NK-92 (cell line): Measurements from ENCODE around the gene CHI3L1.

Experiments
- DNase-seq: peaks from one replicate; lab custom pipeline; 2025; ENCODE audit not compliant: unreplicated experiment; lab: John Stamatoyannopoulos, UW

Gene CHI3L1

DNA sequence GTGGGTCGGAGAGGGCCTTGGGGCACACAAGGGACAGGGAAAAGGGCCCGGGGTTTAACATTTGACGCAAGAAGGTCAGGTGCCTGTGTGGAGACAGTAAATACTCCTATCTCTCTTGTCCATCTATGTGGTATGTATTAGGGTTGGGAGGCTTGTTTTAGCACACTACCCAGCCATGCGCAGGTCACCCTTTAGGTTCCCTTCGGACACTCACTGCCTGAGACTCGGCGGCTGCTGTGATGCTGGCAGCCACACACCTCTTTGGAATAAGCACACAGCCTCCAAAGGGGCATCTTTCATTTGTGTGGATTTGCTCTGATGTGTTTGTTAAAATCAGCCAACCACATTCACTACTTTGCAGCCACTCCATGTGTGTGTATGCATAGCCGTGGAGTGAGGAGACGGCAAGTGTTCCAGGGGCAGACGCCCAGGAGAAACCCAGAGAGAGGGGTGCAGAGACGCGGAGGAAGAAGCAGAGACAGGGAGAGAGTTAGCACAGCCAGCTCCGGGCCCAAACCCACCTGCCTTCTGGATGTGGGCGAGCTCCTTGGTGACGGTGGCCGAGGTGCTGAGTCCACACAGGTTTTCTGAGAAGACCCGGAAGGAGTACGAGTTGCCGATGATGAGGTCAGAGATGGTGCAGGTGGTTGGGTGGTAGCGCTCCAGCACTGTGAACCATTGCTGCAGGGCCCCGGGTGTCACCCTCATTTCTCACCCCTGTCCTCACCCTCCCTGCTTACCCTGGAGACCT lies 16.6 kb downstream of the CHI3L1 start:
- no peak for DNase-seq

DNA sequence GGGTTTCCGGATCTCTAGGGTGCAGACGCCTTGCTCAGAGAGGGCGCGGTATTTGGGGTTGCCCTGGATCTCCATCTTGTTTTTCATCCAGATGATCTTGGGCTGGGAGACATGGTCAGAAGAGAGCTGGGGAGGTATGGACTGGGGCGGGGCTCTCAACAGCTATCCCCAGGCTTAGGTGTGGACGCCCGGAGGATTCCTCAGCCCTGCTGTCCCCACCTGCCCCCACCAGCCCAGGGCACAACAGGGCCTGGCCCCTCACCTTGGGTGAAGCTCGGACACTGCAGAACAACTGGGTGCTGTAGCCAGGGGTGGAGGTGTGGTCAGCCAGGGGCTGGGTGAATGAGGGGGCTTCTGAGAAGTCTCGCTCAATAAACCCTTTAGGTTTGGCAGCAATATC lies 17.5 kb downstream of the CHI3L1 start:
- no peak for DNase-seq

DNA sequence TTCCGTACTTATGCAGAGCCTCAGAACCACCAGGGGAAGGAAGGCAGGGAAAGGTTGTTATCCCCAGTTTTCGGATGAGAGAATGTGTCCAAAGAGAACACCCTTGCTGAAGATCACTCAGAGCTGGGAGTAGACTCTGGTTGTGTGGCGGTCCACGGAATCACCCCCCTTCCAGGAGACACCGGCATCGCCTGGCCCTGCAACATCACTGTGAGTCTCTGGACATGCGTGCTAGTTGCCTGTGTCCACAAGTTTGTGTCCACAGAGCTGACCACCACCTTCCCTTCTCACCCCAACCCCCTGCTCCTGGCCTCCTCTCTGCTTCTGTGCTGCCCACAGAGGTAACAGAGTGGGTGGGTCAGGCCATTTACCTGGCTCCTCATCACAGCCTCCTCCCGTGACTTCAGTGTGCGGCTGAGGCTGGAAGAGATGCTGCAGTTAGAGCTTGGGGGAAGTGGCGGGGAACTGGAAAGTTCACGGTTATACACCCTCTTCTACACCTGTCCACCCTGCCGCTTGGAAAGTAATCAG lies 18.2 kb downstream of the CHI3L1 start:
- no peak for DNase-seq

DNA sequence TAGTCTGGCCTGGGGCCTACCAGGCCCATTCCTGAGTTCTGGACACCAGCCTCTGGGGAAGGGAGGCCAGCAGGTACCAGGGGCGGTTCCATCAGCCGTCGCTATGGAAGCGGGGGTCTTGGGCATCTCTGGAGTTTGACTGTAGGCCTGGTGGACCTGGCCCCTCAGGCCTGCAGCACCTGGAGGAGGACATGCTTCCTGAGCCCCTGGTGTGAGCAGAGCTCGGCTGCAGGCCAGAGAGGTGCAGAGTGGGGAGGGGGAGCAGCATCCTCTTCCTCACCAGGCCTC lies 18.6 kb downstream of the CHI3L1 start:
- DNase-seq, result no peak

DNA sequence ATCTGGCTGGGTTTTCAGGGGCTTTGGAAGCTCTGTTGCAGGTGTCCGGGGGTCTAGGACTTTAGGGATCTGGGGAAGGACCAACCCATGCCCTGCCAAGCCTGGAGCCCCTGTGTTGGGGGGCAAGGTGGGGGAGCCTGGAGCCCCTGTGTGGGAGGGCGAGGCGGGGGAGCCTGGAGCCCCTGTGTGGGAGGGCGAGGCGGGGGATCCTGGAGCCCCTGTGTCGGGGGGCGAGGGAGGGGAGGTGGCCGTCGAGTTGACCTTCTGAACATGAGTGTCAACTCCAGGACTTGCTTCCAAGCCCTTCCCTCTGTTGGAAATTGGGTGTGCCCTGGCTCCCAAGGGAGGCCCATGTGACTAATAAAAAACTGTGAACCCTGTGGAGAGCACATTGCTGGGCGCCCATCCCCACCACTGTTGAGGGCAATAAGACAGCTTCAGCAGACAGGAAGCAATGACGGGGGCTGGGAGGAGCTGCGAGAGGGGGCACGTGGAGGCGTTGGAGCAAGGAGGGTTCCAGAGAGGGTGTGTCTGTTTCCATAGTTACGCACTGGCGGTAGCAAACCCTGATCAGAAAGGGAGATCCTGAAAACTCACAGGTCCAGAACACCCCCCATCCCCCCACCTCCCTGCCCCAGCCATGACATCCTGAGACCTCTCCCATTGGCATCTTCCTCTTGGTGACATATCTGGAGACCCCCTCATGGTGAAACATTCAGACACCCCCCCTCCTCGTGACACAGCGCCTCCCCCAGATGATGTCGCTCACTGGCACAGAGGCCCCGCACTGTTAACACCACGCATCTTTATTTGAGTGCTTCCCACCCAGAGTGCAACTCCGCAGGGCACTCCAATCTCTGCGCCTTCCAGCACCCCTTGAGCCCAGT lies 19.2 kb downstream of the CHI3L1 start:
- DNase-seq, result no peak

DNA sequence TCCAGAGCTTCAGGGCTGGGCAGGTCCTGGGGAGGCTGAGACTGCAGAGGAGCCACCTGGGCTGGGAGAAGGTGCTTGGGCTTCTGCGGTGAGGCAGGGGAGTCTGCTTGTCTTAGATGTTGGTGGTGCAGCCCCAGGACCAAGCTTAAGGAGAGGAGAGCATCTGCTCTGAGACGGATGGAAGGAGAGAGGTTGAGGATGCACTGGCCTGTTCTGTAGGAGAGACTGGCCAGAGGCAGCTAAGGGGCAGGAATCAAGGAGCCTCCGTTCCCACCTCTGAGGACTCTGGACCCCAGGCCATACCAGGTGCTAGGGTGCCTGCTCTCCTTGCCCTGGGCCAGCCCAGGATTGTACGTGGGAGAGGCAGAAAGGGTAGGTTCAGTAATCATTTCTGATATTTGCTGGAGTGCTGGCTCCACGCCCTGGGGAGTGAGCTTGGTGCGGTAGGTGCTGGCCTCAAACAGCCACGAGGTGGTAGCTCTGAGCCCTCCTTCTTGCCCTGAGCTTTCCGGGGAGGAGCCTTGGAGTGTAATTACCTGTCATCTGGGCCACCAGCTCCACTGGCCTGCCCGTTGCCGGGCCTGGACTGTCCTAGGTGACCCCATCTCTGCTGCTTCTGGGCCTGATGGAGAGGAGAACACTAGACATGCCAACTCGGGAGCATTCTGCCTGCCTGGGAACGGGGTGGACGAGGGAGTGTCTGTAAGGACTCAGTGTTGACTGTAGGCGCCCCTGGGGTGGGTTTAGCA lies 20.1 kb downstream of the CHI3L1 start:
- DNase-seq, result no peak

DNA sequence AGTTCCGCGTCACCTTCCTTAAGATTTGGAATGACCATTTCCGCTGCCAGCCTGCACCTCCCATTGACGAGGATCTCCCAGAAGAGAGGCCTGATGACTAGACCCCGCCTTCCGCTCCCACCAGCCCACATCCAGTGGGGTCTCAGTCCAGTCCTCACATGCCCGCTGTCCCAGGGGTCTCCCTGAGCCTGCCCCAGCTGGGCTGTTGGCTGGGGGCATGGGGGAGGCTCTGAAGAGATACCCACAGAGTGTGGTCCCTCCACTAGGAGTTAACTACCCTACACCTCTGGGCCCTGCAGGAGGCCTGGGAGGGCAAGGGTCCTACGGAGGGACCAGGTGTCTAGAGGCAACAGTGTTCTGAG lies 20.7 kb downstream of the CHI3L1 start:
- no peak for DNase-seq

DNA sequence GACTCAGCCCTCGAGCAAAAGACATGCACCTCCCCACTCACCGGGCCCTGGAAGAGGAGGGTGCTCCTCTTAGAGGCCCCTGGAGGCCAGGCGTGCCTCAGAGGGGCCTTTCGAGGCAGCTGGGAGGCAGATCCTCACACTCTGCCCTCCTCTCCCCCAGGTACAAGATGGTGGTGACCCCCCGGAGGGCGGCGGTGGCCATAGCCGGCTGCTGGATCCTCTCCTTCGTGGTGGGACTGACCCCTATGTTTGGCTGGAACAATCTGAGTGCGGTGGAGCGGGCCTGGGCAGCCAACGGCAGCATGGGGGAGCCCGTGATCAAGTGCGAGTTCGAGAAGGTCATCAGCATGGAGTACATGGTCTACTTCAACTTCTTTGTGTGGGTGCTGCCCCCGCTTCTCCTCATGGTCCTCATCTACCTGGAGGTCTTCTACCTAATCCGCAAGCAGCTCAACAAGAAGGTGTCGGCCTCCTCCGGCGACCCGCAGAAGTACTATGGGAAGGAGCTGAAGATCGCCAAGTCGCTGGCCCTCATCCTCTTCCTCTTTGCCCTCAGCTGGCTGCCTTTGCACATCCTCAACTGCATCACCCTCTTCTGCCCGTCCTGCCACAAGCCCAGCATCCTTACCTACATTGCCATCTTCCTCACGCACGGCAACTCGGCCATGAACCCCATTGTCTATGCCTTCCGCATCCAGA lies 21.3 kb downstream of the CHI3L1 start:
- DNase-seq, result no peak

DNA sequence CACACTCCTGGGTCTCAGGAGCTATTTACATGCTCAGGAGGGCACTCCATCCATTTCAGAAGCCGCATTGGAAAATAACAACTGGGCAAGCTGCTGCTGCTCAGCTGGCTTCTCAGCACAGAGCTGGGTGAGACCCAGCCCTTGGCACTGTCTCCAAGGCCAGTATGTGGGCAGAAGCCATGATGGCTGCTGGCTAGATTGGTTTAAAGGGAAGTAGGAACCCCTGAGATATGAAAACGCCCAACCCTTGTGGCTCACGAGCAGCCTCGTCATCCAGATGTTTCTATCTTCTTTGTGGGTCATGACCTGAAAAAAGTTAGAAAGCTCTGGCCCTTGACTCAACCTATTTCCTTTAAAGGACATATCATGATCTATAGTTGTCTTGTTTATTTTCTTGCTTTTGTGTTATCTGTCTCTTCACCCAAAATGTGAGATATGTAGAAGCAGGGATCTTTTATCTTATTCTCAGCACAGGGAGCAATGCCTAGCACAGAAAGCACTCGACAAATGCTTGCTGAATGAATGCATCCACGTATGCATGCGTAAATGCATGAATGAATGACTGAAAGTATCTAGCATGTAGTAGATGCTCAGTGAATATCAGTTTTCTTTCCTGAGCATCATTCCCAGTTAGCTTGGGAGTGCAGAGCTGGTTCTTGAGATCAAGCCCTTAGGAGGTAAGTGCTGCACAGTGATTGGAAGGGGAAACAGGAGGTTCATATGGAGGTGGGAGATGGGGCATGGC lies 22.4 kb downstream of the CHI3L1 start:
- DNase-seq, result no peak

DNA sequence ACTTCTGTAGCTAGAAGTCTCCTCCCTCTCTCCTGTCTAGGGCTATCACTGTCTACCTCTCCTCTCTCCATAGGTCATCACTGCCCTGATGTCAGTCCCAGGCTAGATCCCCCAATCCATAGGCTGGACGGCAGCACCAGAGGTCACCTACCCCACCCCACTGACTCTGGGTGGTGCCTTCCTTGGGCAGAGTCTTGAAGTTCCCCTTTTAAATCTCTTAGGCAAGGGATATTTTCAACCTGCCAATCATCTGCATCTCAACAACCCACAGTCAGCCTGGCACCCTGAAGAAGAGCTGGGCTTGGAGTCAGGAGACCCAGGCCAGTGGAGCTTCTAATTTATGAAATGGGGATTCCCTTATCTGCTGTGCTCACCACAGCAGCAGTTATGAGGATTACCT lies 24.1 kb downstream of the CHI3L1 start:
- no peak for DNase-seq

DNA sequence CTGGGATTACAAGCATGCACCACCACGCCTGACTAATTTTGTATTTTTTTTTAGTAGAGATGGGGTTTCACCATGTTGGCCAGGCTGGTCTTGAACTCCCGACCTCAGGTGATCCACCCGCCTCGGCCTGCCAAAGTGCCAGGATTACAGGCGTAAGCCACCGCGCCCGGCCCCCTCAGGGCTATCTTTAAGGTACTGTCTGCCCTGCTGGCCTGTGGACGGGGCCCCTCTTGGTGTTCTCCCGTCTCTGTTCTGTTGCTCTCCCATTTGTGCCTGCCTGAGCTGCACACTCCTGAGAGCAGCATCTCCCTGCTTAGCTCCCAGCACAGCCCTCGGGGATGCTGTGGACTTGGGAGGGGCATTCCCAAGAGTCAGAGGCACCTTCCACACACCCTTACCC lies 24.8 kb downstream of the CHI3L1 start:
- DNase-seq, result no peak

DNA sequence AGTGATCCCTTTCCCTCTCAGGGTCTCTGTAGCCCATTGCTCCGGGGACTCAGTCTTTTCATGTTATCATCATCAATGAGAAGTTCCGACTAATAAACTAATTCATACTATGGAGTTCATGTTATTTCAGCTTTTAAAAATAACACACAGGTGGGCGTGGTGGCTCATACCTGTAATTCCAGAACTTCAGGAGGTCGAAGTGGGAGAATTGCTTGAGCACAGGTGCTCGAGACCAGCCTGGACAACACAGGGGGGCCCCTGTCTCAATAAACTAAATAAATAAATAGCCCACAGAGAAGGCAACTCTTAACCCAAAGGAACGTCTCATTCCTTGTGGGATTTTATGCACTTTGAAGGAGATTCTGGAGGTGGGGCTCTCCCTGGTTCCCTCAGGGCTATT lies 25.3 kb downstream of the CHI3L1 start:
- no peak for DNase-seq

DNA sequence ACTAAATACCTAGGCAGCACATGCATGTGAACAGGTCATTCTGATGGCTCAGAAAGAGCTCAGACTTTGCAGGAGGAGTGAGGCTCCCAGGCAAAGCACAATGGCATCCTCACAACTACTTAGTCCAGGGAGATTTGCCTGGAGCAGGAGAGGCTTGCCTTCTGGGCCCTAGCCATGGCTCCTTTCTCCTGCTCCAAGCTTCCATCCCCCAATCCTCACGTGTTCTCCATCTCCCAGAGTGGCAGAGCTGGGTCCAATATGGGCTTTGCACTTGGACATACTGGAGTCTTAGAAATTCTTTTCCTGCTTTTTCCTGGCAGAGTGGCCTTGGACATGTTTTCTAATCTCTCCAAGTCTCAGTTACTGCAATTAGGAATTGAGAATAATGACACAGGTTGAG lies 26.7 kb downstream of the CHI3L1 start:
- no peak for DNase-seq

DNA sequence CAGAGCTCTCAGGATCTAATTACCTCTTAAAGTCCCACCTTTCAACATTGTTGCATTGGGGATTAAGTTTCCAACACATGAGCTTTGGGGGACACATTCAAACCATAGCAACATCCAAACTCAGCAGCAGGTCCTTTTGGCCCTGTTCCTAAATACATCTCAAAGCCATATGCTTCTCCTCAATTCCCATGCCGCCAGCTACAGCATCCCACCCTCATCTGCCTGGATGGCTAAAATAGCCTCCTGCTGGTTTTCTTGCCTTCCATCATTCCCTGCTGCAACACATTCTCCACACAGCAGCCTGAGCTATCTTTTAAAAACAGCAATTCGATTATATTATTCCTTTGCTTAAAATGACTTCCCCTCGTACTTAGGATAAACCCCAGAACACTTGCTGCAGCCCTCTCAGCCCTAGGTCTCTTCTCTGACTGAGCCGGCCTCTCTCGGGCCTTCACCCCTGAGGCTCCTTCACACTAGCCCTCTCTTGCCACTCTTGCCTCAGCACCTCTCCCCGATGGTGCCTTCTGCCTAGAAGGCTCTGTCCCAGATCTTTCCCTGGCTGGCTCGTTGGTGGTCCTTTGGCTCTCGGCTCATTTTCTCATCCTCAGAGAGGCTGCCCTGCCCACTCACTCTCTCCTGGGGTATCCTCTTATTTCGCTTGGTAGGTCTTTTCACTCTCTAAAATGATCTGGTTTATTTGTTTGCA lies 27.4 kb downstream of the CHI3L1 start:
- no peak for DNase-seq

DNA sequence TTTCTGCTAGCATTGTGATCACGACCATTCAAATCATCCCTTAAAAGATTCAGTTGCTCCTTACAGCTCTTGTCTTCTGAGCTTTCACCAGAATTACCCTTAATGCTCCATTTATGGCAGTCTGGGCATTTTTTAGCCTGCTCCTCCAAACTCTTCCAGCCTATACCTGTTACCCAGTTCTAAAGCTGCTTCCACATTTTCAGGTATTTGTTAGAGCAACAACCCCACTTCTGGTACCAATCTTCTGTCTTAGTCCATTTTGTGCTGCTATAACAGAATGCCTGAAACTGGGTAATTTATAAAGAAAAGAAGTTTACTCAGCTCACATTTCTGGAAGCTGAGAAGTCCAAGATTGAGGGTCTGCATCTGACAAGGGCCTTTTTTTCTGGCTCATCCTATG lies 28.1 kb downstream of the CHI3L1 start:
- DNase-seq, result no peak

DNA sequence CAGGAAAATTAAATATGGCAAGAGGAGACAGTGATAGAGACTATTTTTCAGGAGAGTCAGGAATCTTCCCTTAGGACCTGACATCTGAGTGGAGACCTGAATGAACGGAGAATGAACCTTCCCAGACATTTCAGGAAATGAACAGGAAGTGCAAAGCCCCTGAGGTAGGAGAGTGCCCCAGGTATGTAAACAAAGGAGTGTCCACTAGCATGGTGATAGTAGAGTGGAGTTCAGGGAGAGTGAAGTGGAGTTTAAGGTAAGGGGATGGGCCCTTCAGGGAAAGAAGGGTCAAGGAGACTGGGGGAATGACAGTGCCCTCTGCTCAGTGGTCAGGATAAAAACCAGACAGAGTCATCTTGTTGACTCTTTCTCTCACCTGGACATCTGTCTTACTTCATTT lies 30.2 kb downstream of the CHI3L1 start:
- no peak for DNase-seq

DNA sequence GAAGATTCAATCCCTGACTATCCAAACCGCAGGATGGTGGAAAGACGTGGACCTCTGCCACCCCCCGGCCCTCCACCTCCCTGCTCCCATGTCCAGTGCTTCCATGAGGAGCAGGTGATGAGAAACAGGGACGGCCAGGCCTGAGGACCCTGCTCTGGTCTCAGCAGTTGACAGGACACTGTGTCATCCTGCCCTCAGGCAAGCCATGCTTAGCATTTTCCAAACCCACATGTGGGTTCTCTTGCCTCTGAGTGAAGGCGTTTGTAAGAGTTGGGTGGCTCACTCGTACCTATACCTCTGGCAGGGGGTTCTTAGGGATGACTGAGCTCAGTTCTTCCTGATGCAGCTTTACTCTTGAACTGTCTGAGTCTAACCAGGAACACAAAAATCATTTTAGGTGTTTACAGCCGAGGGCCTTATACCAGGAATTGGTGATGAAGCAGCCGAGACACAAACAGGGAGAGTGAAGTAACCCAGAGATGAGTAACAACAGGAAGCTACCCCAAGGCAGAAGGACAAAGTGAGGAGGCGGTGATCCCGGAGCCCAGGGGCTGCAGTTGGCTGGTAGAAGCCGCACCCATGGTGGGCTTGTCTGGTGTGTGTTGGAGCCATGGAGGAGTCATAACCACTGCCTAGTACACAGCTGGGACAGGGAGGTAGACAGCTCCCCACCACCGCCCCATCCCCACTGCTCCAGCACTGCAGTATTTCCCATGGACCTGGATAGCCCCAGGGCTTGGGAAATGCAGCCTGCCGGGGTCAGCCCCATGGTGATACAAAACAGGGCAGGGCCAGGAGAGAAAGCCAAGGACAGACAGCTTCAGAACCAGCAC lies 32.3 kb downstream of the CHI3L1 start:
- no peak for DNase-seq

DNA sequence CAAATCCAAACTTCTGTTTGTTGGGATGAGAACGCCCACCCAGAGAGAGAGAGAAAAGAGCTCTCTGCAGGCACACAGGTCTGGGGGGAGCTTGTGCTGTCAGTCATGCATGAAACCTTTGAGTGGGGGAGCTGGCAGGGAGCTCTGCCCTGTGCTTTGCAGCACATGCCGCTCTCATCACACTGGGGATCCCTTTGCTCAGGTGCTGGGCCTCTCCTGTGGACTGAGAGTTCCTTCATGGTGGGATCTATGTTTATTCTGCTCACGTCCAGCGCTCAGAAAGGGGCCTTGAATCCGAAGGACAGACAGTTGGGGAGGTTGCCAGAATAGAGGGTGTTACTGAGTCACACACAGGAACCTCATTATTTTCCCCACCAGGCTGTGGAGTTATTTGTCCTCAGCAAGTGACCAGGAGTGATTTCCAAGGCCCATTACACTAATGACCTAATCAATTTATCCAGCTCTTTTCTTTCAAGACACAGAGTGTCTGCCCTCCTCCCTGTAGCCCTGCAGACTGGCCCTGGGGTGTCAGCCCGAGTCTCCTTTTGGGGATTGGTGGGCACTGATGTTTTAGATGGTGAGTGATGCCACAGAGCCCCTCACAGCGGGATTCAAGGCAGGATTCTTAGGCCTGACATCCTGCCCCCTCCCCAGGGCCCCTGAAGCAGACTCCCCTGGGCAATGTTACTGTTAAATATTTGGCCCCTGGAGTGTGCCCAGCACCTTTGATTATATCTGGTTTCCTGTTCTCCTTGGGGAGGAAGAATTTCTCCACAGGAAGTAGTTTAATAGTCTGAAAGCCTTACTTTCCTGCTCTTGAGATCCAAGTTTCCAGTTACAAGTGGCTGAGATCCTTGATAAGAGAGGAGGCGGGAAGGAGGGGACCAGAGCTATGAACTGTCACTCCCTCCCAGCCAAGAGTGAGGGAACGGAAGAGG lies 33.2 kb downstream of the CHI3L1 start:
- DNase-seq, result no peak
